ENCODE results near the gene ABHD1. TPM values are rescaled to one million over a fixed set of nuclear protein-coding genes. Genes with fewer than 3 reads are reported as not detected.

ABHD1 gene
- polyA plus RNA-seq, 4 donors = 0.46 to 1.5 (median 0.95) TPM

DNA sequence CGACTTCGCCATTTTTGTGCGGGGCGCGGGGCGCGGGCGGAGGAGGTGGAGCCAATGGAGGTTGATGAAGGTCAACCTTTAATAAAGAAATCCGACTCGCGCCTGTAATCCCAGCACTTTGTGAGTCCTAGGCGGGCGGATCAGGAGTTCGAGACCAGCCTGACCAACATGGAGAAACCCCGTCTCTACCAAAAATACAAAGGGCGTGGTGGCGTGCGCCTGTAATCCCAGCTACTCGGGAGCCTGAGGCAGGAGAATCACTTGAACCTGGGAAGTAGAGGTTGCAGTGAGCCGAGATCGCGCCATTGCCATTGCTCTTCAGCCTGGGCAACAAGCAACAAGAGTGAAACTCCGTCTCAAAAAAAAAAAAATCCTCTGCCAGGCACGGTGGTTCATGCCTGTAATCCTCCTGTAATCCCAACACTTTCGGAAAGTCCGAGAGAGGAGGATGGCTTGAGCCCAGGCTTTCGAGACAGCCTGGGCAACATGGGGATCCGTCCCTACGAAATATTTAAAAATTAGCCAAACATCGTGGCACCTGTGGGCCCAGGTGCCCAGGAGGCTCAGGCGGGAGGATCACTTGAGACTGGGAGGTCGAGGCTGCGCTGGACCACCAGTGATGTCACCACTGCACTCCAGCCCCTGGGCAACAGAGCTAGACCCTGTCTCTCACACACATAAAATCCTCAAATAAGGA, 11.3 kb downstream of the ABHD1 start:
- no peak for DNase-seq (ENCODE audit: low read depth in 4 of 4, low spot score in 3 of 4)

DNA sequence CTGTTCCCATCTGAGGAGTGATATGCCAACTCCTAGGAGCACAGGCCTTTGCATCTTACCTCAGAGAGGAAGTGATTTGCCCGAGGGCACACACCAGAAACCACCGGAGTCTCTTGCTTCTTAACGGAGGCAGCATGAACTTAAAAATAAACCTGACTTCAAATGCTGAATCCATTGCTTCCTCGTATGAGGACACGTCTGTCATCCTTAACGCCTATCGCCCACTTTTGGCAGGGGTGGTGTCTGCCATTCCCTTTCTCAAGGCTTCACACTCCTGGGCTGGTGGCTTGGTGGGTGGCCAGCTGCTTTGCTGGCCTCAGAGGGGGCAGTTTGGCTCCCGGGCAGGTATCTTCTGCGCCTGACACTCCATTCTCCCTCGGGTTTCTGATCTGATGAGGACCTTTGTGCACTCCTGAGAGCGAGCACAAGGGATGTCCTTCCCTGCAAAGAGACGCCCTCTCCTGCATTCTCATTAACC, 11.9 kb downstream of the ABHD1 start:
- no peak for DNase-seq (ENCODE audit: low read depth in 4 of 4, low spot score in 3 of 4)

DNA sequence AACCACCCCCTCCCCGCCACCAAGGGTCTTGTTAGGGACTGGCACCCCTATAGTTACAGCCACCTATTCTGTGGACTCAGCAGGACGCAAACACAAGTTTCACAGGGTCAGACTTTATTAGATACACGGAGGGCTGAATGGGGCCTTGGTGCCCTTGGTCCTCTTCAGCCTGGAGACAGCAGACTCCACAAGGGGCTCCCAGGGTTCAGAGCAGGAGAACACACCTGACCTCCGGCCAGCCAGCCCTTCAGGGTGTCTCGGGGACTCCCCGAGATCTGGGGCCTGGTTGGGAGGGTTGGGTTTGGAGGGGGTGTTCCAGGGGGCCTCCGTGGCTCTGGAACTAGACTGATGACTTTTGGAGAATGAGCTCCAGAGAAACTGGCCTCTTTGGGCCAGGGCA, 13.1 kb downstream of the ABHD1 start:
- no peak for DNase-seq (ENCODE audit: low read depth in 4 of 4, low spot score in 3 of 4)

DNA sequence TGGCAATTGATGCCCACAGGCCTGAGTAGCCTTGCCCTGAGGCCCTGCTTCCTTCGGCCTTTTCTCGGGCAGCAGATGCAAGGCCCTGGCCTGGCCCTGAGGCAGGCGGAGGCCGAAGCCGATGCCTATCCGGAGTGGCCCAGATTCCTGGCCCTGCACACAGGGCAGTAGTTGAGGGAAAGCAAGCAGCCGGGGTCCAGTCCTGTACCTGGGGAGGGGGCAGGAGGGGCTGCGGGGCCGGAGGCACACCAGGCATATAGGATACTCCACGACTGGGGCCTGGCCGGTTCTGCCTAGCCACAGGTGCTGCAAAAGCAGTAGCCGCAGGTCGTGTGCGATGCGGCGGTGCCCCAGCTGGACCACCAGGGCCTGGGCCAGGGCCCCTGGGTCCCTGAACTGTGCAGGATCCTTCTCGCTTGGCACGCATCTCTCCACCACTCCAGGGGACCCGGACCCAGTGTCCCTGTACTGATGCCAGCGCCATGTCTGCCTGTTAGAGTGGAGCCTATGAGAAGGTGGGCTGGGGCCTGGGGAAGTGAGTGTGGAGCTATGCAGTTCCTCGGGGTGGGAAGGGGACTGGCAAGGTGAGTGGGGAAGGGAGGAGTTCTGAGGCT, 13.8 kb downstream of the ABHD1 start:
- DNase-seq (ENCODE audit: low read depth in 4 of 4, low spot score in 3 of 4) = no peak

DNA sequence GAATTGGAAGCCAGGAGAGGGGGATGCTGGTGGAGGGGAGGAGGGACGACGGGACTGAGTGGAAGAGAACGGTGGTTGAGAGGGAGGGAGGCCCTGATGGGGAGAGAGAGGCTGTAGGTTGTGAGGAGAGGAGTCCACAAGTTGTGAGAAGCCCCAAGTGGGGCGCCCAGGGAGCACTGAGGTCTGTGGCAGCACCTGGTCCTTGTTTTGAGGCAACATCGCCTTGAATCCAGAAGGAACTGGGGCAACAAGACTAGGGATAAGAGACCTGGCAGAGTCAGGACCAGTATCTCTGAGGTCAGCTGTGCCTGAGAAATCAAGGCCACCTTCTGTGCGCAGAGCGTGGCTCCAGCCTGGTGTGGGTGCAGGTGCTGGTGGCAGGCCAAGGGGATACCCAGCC, 14.5 kb downstream of the ABHD1 start:
- DNase-seq (ENCODE audit: low read depth in 4 of 4, low spot score in 3 of 4) = no peak

DNA sequence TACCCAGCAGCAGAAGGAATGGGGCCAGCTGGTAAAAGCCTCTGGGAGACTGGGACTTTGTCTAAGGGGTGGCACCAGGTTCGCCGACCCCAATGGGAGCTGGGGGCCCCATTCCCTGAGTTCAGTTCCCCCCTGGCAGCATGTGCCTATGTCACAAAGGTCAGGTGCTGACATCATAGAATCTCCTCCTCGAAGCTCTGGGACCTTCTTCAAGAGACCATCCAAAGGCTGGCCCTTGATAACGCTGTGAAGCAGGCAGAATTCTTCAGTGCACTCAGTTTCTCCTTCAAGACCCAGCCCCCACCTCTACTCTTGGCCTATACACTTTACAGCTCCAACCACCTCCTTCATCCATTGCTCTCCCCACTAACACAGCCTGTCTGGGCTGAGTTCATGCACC, 15.7 kb downstream of the ABHD1 start, which contains the start of gene PRR30:
Gene PRR30, minus strand, starts transcription at position 101 of the 400 bp plus-strand sequence. CDS start 1,081 bp downstream, outside the sequence.
- no peak for DNase-seq (ENCODE audit: low read depth in 4 of 4, low spot score in 3 of 4)

DNA sequence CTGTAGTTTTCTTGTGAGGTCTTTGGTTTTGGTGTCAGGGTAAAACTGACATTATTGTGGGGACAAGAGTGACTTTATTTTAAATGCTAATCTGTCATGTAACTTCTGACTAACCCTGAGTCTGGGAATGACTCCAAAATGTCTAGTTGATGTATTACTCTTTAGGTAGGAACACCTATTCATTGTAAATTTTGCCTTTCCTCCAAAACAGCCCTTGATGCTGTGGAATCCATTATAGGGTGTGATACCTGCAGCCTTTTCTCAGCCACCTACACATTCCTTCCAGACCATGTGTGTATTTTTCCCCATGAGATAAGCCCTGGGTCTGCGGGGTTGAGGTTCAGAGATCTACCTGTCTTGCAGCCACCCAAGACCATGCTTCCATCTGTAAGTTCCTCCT, 19.7 kb downstream of the ABHD1 start:
- no peak for DNase-seq (ENCODE audit: low read depth in 4 of 4, low spot score in 3 of 4)

DNA sequence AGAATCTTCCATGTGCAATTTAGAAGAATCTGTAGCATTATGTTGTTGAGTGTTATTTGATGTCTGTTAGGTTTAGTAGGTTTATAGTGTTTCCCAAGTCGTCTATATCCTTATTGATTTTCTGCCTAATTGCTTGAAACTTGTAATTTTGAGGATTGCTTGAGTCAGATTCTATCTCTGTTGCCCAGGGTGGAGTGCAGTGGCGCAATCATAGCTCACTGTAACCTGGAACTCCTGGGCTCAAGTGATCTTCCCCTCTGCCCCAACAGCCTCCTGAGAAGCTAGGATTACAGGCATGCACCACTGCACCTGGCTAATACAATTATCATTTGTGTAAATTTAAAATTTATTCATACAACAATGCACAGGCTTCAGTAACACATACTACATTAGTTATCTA, 22.1 kb downstream of the ABHD1 start:
- no peak for DNase-seq (ENCODE audit: low read depth in 4 of 4, low spot score in 3 of 4)

DNA sequence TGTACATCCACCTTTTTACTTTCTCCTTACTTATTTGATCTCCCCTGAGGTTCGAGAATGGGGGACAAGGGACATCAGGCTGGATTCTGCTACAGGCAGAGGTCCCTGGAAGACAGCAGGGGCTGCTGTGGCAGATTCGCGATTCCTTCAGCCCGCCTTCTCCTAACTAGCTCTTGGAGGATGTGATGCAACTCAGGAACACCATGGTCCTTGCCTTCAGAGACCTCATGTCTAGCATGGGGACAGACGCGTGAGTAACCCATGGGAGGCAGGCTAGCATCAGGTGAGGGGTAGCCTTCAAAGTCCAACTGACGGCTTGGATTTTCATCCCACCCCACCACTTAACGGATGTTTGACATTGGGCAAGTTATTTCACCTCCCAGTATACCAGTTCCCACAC, 24.3 kb downstream of the ABHD1 start:
- DNase-seq (ENCODE audit: low read depth in 4 of 4, low spot score in 3 of 4) = no peak

DNA sequence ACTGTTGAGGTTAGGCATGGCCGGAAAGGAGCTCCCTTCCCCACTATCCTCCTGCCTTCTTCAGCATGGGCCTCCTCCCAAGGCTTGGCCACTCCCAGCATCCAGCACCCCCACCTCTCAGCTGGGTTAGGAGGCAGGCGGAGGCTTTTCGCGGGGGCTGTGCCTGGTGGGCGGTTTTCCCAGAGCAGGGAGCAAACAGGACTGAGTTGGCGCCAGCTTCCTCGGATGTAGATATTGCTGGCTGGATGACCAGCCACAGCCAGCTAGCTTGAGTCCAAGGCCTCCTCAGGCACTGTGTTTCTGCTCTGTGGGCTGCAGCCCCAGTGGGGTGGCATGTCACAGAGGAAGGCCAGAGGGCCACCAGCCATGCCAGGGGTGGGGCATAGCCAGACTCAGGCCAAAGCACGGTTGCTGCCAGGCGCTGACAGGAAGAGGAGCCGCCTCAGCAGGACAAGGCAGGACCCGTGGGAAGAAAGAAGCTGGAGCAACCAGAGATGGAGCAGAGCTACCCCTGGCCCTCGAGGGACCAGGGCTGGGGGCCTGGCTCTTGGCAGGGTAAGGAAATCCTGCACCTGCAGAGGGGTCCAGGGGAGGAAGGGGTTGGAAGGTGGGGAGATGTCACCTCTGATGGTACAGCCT, 25.3 kb downstream of the ABHD1 start, which contains the start of gene TCF23:
Gene TCF23, plus strand, starts transcription at position 204 of the 639 bp plus-strand sequence. Its CDS starts 130 bp downstream, at position 334.
- peak in 1 of 4 donors; percentile 14 for DNase-seq (ENCODE audit: low read depth in 4 of 4, low spot score in 3 of 4)

DNA sequence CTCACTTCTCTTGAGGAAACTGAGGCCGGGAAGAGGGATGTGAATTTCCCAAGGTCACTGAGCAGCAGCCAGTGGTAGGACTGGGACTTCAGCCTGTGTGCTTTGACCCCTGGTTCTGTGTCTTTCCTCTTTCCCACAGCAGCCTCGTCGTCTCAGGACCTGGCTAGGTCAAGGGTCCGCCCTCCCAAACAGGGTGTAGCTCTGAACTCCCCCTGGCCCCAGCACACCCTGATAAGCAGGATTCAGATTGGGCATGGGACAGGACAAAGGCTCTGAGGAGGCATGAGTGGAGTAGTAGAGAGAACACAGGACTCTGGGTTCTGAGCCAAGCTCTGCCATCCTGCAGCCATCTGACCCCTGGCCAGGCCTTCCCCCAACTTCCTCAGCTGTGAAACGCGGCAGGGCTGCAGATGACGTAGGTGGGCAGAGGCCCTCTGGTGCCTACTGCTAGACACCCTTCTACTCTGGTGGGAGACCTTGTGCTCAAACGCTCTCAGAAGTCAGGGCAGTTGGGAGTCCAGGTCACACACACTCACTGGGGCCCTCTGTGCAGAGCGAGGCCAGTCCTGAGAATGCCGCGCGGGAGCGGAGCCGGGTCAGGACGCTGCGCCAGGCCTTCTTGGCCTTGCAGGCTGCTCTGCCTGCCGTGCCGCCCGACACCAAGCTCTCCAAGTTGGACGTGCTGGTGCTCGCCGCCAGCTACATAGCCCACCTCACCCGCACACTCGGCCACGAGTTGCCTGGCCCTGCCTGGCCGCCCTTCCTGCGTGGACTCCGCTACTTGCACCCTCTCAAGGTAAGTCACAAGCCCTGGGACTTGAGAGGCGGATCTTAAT, 26.2 kb downstream of the ABHD1 start:
- no peak for DNase-seq (ENCODE audit: low read depth in 4 of 4, low spot score in 3 of 4)

DNA sequence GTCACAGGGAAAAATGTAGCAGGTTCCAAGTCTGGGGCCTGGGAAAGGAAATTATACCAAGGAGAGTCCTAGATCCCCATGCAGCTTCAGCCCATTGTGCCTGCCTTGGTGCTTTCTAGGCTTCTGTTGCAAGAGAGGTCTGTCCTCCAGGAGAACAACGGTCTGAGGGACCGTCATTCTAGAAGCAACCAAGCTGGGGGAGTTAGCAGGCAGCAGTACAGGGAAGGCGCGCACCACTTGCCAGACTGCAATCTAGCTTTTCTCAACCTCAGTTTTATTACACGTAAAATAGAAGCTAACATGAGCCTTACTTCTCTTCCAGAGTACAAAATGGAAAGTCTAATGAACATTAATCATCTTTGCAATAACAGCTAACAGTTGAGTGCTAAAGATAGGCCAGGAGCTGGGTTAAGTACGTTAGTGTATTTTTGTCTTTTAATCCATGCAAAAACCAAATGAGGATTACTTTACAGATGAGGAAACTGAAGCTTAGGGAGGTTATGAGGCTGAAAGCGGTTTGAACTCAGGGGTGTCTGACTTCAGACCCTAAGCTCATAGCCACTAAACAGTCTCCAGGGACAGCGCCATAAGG, 27.1 kb downstream of the ABHD1 start:
- DNase-seq (ENCODE audit: low read depth in 4 of 4, low spot score in 3 of 4) = no peak

DNA sequence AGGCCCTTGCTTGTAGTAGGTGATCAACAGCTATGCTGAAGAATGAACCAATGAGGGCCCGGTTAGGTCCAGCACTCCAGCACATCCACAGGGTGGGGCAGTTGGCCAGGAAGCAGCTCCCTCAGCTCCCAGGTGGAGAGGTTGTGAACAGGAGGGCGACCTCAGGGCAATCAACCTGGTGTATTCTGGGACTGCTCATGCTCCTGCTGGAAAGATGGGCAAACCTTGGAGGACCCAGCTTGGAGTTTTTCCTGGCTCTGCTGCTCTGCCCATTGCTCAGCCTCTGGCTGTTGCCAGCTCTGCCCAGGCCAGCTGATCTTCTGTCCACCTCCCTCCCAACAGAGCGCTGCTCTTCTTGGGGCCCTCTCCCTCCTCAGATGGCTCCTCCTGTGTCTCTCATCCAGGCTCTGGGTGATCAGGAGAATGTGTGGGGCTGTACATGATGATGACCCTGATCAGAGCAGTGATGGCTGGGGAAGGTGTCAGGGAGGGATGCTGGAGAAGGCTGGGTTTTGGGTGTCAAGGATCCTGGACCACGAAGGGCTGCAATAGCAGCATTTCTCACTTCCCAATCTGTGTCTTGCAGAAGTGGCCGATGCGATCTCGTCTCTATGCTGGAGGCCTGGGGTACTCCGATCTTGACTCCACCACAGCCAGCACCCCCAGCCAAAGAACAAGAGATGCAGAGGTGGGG, 28.6 kb downstream of the ABHD1 start:
- DNase-seq (ENCODE audit: low read depth in 4 of 4, low spot score in 3 of 4) = no peak

DNA sequence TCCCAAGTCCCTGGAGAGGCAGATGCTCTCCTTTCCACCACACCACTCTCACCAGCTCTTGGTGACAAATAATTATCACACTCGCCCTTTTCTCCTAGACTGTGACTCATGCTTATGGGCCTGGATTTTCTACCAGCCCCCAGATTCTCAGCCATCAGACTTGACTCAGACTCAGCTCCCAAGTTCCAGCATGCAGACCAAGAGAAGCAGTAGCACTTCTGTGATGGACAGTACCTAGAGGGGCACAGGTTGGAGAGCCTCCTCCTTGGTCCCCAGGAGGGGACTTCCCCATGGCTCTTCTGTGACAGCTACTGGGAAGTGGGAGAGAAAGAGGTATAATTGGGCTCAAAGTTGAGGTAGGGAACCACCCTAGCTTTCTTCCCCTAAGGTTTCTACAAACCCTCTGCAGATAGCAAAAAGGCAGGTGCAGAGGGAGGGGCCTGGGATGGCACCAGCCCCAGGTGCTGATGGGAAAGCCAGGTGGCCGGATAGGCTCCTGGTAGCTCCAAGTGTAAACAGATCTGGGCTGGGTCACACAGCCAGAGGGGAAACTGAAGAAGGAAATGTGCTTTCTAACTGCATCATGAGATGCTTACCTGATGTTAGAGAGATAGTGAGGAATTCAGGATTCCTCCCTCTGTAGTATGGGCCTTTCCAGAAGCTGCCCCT, 29.3 kb downstream of the ABHD1 start:
- DNase-seq (ENCODE audit: low read depth in 4 of 4, low spot score in 3 of 4) = no peak

DNA sequence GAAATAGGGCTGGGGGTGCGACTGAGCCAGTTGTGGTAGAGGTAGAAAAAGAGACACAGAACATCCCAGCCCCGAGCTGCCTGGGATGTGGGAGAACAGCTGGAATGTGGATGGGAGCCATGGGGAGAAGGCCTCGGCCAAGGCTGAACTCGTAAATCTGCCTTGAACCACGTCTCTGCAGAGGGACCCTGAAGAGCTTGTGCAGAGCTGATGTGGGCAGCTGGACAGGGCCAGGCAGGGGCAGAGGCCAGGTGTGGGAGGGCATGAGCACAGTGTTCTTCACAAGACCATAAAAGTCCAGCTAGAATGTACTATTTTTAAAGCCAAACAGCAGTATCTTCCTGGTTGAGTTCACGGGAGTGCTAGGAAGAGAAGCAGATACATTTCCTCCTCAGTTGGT, 30.9 kb downstream of the ABHD1 start:
- DNase-seq (ENCODE audit: low read depth in 4 of 4, low spot score in 3 of 4) = peak in 3 of 4 donors; percentile 10 to 33 (median 16)

DNA sequence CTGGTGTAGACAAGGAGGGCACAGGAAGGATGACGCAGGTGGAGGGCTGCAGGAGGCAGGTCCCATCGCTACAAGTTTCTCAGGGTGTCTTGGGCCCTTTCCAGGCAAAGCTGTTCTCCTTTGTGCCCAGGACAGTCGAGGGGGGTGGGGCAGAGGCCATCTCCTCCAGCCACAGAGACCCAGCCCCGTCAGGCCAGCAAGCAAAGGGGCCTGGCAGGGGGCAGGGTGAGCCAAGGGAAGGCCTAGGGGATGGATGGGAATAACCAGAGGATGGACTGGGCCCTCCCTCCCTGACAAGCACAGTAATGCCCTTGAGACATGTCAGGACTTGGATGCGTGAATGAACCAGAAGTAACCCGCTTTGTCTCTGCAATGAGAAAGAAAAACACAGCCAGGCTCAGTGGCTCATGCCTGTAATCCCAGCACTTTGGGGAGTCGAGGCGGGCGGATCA, 31.5 kb downstream of the ABHD1 start:
- no peak for DNase-seq (ENCODE audit: low read depth in 4 of 4, low spot score in 3 of 4)

DNA sequence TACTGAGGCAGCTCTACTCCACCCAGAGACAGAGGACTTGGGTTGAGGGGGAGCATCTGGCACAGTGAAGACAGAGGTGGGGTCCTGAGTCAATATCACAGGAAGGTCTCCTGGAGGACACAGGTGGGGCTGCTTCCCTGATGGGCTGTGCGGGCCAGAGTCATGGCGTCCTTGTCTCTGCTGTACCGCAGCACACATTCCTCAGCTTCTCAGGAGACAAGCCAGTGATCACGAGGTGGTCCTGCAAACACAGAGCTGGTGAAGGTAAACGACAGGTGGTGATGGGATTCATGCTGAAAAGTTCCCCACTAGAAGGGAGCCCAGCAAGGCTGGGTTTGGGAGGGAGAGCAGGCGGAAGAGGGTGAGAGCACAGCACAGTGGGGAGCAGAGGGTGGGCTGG, 34.9 kb downstream of the ABHD1 start:
- DNase-seq (ENCODE audit: low read depth in 4 of 4, low spot score in 3 of 4) = no peak

DNA sequence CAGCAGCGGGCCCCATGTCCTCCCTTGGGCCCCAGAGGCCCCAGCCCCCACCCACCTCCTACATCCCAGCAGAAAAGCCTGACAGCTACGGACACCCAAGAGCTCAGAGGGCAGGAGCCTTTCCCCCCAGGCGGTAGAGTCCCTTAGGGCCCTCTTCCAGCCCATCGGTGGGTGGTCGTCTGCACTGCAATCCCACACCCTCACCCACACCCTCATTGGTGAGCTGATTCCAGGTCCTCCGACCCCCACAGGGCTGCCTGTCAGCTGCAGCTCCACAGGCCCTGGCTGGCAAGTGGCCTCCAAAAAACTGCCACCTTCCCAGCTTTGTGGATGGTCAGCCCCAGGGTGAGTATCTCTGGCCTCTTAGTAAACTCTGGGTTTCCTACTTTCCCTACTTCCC, 35.7 kb downstream of the ABHD1 start:
- no peak for DNase-seq (ENCODE audit: low read depth in 4 of 4, low spot score in 3 of 4)

DNA sequence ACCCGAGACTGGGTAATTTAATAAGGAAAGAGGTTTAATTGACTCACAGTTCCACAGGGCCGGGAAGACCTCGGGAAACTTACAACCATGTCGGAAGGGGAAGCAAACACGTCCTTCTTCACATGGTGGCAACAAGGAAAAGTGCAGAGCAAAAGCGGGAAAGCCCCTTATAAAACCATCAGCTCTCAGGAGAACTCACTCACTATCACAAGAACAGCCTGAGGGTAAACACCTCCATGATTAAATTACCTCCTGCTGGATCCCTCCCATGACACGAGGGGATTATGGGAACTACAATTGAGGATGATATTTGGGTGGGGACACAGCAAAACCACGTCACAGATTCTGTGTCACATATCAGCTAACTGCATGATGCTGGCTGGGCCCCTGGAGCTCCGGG, 36.6 kb downstream of the ABHD1 start:
- no peak for DNase-seq (ENCODE audit: low read depth in 4 of 4, low spot score in 3 of 4)

Data from left renal pelvis (tissue), 4 donors.